Fibroblast of villous mesenchyme (primary cell): Measurements from ENCODE around the gene PDE4A. TPM values are rescaled to one million over a fixed set of nuclear protein-coding genes. Genes with fewer than 3 reads are reported as not detected.
A peak's percentile ranks its signal among the peaks of the same experiment; 100 is the strongest.

Source experiments
- DNase-seq: peaks from one replicate; pipeline ENCODE4 v3.0.0-alpha.2; 2010; ENCODE audit warnings: low read depth
- H3K4me3 ChIP-seq: 2 replicates; pipeline ENCODE4 v1.5.1; 2011; ENCODE audit warnings: low read depth, mild to moderate bottlenecking, low read length
- total RNA-seq: library from RNA; depleted of rRNA; stranded (reverse); fragments of >200 nt; gene quantifications from 2 replicates; pipeline ENCODE4 v1.2.3, GENCODE V29; 2012
- TF ChIP-seq, protein P1 (sequence below): IDR thresholded peaks from 2 replicates; pipeline ENCODE4 v1.5.1; 2012; ENCODE audit warnings: low read depth, mild to moderate bottlenecking, low read length; ENCODE audit not compliant: insufficient read depth

The PDE4A gene
- total RNA-seq, 1 donor: 3.9 TPM

DNA sequence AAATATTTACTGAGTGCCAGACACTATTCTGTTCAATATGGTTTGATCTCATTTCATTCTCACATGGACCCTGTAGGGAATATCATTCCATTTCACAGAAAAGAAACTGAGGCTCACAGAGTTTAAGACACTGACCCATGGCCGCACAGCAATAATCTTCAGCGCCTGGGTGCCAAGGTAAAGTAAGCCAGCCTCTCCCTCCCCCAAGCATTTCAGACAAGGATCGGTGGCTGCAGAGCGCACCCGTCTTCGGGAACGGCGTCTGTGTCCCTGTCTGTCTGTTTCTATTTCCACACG is 4.3 kb upstream of the PDE4A start:
- H3K4me3 ChIP-seq: peak overlapping the region; percentile 72
- no peak for DNase-seq
- TF ChIP-seq, protein P1, sequence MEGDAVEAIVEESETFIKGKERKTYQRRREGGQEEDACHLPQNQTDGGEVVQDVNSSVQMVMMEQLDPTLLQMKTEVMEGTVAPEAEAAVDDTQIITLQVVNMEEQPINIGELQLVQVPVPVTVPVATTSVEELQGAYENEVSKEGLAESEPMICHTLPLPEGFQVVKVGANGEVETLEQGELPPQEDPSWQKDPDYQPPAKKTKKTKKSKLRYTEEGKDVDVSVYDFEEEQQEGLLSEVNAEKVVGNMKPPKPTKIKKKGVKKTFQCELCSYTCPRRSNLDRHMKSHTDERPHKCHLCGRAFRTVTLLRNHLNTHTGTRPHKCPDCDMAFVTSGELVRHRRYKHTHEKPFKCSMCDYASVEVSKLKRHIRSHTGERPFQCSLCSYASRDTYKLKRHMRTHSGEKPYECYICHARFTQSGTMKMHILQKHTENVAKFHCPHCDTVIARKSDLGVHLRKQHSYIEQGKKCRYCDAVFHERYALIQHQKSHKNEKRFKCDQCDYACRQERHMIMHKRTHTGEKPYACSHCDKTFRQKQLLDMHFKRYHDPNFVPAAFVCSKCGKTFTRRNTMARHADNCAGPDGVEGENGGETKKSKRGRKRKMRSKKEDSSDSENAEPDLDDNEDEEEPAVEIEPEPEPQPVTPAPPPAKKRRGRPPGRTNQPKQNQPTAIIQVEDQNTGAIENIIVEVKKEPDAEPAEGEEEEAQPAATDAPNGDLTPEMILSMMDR: no peak

DNA sequence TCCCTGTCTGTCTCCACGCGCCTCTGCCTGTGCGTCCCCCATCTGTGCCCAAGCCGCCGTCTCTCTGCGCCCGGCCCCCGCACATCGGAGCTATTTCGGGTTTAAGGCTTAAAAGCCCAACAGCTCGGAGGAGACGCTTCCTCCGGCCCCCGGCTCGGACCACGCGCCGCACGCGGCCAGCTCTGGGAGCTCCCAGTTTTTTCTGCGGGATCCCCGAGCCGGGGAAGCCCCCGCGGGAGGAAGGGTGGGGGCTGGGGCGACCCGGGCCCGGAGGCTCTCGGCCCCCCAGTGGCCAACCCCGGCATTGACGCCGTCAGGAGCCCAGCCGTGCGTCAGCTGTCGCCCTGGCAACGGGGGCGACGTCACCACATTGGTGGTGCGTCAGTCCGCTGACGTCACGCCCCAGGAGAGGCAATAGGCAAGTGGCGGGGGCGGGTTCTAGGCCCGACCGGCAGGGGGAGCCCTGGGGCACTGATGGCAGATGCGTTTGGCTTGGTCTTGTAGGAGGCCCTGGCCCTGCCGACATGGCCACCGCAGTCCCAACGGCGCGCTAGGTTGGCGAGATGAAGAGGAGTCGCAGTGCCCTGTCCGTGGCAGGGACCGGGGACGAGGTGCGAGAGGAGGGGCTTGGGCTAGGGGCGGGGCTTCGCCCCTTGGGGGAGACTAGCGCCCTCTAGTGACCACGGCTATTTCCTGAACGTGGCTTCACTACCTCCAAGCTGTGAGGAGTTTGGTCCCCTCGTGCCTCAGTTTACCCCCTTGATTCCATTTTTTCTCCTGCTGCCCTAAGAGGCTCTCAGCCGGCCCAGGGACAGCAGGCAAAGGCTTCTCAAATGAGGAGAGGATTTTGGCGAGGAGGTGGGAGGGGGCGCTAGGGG is 3.7 kb upstream of the PDE4A start:
- peak overlapping the region; percentile 72 for H3K4me3 ChIP-seq
- peak; percentile 89 for DNase-seq
- TF ChIP-seq, protein P1: peak; percentile 71

DNA sequence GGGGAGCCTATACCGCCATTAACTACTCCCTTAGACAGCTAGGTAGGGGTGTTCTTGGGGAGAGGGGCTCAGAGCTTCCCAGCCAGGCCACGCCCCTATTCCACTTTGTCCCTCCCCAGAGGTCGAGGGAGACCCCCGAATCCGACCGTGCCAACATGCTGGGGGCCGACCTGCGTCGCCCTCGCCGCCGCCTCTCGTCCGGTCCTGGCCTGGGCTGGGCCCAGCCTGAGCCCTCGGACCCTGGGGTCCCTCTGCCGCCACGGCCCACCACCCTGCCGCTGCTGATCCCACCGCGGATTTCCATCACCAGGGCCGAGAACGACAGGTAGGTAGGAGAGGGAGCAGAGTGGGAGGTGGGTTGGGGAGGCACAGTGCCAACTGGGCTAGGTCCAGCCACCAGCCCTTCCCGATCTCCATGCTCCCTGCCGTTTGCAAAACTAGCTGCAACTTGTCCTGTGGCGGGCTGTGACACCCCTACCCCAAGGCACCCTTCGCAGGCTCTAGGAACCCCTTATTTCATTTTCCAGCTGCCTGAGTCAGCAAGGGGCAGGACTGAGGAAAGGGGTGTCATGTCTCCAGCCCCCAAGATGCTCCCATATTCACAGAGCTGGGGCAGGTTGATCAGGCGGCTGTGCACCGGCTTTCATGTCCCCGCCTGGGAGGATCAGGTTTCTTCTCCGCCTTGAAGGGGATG is 2.6 kb upstream of the PDE4A start:
- TF ChIP-seq, protein P1: no peak
- H3K4me3 ChIP-seq: no peak overlapping the region
- no peak for DNase-seq

DNA sequence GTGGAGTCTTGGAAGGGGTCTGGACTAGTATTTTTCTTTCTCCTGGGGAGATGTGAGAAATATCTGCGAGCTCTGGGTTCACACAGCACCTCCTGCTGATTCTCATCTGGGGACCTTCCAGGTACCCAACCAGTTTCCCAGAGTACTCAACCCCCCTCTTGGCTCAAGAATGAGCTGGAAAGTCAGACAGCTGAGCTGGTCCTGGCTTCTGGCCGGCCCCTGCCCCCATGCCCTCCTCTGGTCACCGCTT is 2.2 kb upstream of the PDE4A start:
- no peak overlapping the region for H3K4me3 ChIP-seq
- no peak for DNase-seq
- TF ChIP-seq, protein P1: no peak

DNA sequence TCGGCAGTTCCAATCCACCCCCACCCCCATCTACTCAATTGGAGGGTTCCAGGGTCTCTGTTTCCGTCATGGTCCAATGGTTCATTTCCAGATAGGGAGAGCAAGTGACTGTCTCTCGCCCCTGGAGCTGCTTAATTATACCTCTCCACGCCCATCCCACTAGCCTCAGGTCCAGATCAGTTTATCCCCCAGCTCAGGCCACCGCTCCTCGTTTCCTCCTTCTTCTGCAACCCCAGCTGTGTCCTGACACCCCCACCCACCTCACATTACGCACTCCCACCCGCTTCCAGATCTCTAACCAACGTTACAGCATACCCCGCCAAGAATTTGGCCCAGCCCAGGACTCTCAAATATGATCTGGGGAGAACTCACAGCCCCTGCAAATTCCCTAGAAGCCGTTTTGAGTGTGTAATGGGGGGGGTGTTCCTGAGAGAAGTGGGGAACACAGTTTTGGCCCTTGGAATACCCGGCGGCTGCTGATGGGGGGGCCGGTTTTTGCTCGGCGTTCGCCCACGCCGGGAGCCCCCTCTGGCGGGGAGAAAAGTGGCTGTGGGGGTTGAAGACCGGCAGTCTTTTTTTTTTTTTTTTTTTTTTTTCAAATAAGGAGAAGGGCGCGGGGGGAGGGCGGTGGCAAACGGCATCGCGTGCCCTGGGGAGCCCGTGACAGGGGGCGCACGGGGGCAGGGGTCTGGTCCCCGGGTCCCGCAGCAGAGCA is 1.7 kb upstream of the PDE4A start:
- TF ChIP-seq, protein P1: peak; percentile 15
- no peak for DNase-seq
- H3K4me3 ChIP-seq: peak overlapping the region; percentile 49

DNA sequence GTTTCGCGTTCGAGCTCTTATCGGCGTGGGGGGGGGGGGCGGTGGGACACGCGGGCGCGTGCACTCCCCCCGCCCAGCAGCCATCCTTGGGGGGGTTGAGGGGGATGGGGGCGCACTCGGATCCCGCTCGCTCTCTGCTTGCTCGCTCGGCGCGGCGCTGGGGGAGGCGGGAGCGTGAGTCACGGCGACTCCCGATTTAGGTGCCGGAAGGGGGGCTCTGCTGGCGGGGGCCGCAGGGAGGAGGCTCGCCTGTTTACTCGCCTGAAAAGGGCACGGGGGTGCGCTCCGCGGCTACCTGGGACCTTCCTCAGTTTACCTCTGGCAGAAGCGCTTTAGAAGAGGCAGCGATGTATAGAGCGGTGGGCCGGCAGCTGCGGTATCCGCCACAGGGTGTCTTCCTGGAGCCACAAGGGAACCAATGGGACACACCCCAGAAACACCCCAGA is 1.1 kb upstream of the PDE4A start:
- peak overlapping the region; percentile 49 for H3K4me3 ChIP-seq
- no peak for DNase-seq
- TF ChIP-seq, protein P1: no peak
